Choroid plexus epithelial cell (primary cell): ENCODE results near the gene CMSS1.

Experiments
- DNase-seq: peaks from one replicate; pipeline ENCODE4 v3.0.0-alpha.2; 2010; ENCODE audit warnings: low read depth
- H3K4me3 ChIP-seq: 2 replicates; pipeline ENCODE4 v1.5.1; 2011; ENCODE audit warnings: low read depth, mild to moderate bottlenecking, control low read depth, low read length, moderate library complexity
- CTCF ChIP-seq: conservative IDR thresholded peaks from 2 replicates; pipeline ENCODE4 v1.5.1; 2011; ENCODE audit warnings: low read depth, mild to moderate bottlenecking, control low read depth, inconsistent platforms, low read length, moderate library complexity

Gene CMSS1

GRCh38 chr3:99902091-99902490 is 84.4 kb downstream of the CMSS1 start:
- H3K4me3 ChIP-seq: no peak overlapping the region
- DNase-seq: peak; percentile 77
- TF ChIP-seq CTCF: no peak

- DNase-seq: peak; percentile 33
- TF ChIP-seq CTCF: no peak
- no peak overlapping the region for H3K4me3 ChIP-seq
Observed at GRCh38 chr3:99903869-99904268, 86.2 kb downstream of the CMSS1 start.

- TF ChIP-seq CTCF: no peak
- peak; percentile 67 for DNase-seq
- no peak overlapping the region for H3K4me3 ChIP-seq
Observed at GRCh38 chr3:99907959-99908544, 90.4 kb downstream of the CMSS1 start.

GRCh38 chr3:99909714-99910495 is 92.2 kb downstream of the CMSS1 start:
- H3K4me3 ChIP-seq: no peak overlapping the region
- peak; percentile 89 for DNase-seq
- TF ChIP-seq CTCF: no peak

- no peak overlapping the region for H3K4me3 ChIP-seq
- TF ChIP-seq CTCF: no peak
- peak; percentile 28 for DNase-seq
Observed at GRCh38 chr3:99910752-99911290, 93.2 kb downstream of the CMSS1 start.

GRCh38 chr3:99911433-99911832 is 93.8 kb downstream of the CMSS1 start:
- TF ChIP-seq CTCF: no peak
- DNase-seq: no peak
- no peak overlapping the region for H3K4me3 ChIP-seq
